Stimulated activated CD4-positive, alpha-beta T cell treated with anti-CD3 and anti-CD28 coated beads, Interleukin-15, amount 100 ng/mL, for 24 hours (primary cell): Measurements from ENCODE around the gene SLC35G4.
"Not testable (repeated sequence)": the region's sequence is repeated elsewhere in the genome, so short reads cannot be mapped to it uniquely, and the experiment has no call there.

Experiments used
- DNase-seq: peaks from one replicate; pipeline ENCODE4 v3.0.0-alpha.2; 2020

The SLC35G4 gene

GRCh38 chr18:11609488-11609887 lies at the start of gene SLC35G4:
TSS of gene SLC35G4 (plus strand) at chr18:11609596. CDS start at chr18:11609596, 0 bp downstream.
- DNase-seq, result not testable (repeated sequence)

- DNase-seq, result no peak
These were observed 48.1 kb upstream of the SLC35G4 start for GRCh38 chr18:11561293-11561692.

- DNase-seq, result no peak
These were observed 43.7 kb upstream of the SLC35G4 start for GRCh38 chr18:11565716-11566115.

GRCh38 chr18:11566236-11566965 lies 43.0 kb upstream of the SLC35G4 start:
- DNase-seq, result no peak

- DNase-seq, result no peak
These were observed 42.0 kb upstream of the SLC35G4 start for GRCh38 chr18:11567396-11567795.

GRCh38 chr18:11570073-11570588 lies 39.3 kb upstream of the SLC35G4 start:
- DNase-seq, result no peak

GRCh38 chr18:11570769-11571412 lies 38.5 kb upstream of the SLC35G4 start:
- no peak for DNase-seq

- no peak for DNase-seq
These were observed 37.2 kb upstream of the SLC35G4 start for GRCh38 chr18:11572201-11572600.

- no peak for DNase-seq
These were observed 34.9 kb upstream of the SLC35G4 start for GRCh38 chr18:11574545-11574944.

- no peak for DNase-seq
These were observed 31.9 kb upstream of the SLC35G4 start for GRCh38 chr18:11577271-11578112.

- DNase-seq, result no peak
These were observed 30.6 kb upstream of the SLC35G4 start for GRCh38 chr18:11578799-11579198.

- DNase-seq, result no peak
These were observed 29.5 kb upstream of the SLC35G4 start for GRCh38 chr18:11579916-11580315.

- DNase-seq, result no peak
These were observed 28.1 kb upstream of the SLC35G4 start for GRCh38 chr18:11581286-11581685.

GRCh38 chr18:11585596-11585995 lies 23.8 kb upstream of the SLC35G4 start:
- DNase-seq, result no peak

GRCh38 chr18:11586896-11587295 lies 22.5 kb upstream of the SLC35G4 start:
- DNase-seq, result no peak

- no peak for DNase-seq
These were observed 22.0 kb upstream of the SLC35G4 start for GRCh38 chr18:11587432-11587831.

- DNase-seq, result no peak
These were observed 21.6 kb upstream of the SLC35G4 start for GRCh38 chr18:11587846-11588245.

- DNase-seq, result no peak
These were observed 17.4 kb upstream of the SLC35G4 start for GRCh38 chr18:11591957-11592356.

GRCh38 chr18:11600321-11600720 lies 9.1 kb upstream of the SLC35G4 start:
- DNase-seq, result no peak

- no peak for DNase-seq
These were observed 1.5 kb upstream of the SLC35G4 start for GRCh38 chr18:11607906-11608305.

- DNase-seq, result not testable (repeated sequence)
These were observed 778 bp upstream of the SLC35G4 start for GRCh38 chr18:11608618-11609017.

GRCh38 chr18:11613073-11613472 lies 3.7 kb downstream of the SLC35G4 start:
- not testable (repeated sequence) for DNase-seq

- not testable (repeated sequence) for DNase-seq
These were observed 4.2 kb downstream of the SLC35G4 start for GRCh38 chr18:11613611-11614010.
